ENCODE measurements around the gene WWP2.
"Not testable (repeated sequence)": the region's sequence is repeated elsewhere in the genome, so short reads cannot be mapped to it uniquely, and the experiment has no call there.

Gene WWP2

GRCh38 chr16:69951017-69951671 is 189.0 kb downstream of the WWP2 start, which contains the start of gene CLEC18A:
Gene CLEC18A, plus strand, starts transcription at chr16:69951334. Its CDS starts 33 bp downstream, at chr16:69951367.
- not testable (repeated sequence) for DNase-seq

GRCh38 chr16:69951672-69952031 is 189.5 kb downstream of the WWP2 start:
- not testable (repeated sequence) for DNase-seq

DNA sequence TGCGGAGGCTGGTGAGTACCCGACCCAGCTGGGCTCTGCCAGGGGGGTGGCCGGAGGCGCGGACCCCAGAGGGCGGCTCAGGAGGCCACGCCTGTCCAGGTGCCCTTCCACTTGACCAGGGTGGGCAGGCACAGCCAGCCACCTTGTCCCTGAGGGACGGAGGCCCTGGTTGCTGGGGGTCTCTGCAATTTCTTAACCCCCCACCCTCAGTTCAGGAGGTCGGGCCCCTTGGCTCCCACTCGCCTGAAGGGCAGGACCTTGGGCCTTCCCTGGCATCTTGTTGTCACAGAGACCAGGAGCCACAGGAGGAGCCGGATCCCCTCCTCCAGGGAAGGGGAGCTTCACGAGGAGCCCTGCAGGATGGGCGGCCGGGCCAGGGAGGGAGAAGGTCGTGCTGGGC is 190.0 kb downstream of the WWP2 start:
- DNase-seq, result not testable (repeated sequence)

DNA sequence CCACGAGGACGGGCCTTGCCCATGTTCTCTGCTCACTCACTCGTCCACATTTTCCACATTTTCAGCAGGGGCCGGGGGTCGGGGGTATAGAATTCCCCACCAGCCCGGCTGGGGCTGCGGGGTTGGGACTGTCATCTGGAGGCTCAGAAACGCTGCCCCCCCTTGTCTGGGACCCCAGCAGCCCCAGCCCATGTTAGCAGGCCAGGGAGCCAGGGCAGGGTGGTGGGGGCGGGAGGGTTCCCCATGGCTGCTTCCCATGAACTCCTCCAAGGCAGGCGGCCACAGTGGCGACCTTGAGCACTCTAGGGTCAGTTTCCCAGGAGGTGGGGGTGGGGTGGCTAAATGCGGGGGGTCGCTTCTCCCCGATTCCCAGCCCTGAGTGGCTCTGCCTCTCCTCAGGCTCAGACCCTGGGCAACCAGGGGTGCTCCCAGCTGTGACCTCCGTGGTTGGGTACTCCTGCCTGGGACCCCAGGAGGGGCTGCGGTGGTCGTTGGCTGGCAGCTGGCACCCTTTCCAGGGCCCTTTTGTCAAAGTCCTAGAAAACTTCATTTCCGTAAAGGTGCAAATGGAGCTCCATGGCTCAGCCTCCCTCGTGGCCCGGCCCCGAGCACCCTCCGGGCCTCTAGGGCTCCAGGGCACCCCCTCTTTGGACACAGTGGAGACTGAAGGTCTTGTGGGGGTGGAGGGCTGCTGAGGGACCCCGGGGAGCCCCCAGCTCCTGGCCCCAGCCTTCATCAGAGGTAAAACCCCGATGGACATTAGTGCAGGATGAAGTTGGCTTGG is 190.6 kb downstream of the WWP2 start:
- DNase-seq, result not testable (repeated sequence)

- DNase-seq, result not testable (repeated sequence)
Measured at GRCh38 chr16:69954241-69954640, 192.1 kb downstream of the WWP2 start.

GRCh38 chr16:69963312-69963711 is 201.2 kb downstream of the WWP2 start:
- DNase-seq, result not testable (repeated sequence)

DNA sequence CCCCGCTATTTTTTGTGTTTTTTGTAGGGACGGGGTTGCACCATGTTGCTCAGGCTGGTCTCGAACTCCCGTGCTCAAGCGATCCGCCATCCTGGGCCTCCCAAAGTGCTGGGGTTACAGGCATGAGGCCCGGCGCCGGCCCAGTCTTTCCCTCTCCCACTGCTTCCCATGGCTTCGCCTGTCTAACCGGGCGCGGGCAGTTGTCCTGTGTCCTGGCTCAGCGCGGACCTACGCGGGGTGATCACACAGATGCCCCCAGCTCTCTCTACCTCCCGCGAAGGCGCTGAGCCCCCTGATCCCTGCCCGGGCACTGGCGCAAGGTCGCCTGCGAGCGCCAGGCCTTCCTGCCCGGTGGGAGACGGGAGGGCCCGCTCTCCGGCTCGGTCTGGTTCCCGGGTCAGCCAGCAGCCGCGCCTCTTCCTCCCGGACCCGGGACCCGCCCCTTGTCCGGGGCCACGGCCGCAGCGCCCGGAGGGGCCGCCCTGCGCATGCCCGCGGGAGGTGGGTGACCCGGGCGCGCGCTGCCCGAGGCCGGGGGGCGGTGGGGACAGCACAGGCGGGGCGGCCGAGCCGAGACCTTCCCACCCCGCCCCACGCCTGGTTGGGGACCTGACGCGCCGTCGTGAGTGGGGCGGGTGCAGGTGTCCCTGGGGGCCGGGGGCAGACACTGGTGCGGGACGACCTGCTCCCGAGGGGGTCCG is 203.0 kb downstream of the WWP2 start:
- DNase-seq, result not testable (repeated sequence)

DNA sequence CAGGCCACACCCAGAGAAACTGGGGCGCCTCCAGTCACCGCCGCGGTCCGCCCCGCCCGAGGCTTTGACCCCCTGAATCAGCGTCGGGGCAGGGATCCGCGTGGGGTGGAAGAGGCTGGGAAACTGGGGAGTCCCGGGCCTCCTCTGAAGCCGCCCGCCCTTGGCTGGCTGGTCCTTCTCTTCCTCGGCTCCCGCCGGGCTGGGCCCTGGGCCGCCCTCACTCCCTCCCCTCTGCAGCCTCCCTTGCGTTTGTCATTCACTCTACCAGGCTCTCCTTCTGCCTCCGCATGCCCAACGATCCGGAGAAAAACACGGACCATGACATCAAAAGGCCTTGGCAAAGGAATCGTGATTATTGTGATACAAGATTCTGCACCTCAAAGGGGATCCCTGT is 203.5 kb downstream of the WWP2 start:
- DNase-seq, result not testable (repeated sequence)

DNA sequence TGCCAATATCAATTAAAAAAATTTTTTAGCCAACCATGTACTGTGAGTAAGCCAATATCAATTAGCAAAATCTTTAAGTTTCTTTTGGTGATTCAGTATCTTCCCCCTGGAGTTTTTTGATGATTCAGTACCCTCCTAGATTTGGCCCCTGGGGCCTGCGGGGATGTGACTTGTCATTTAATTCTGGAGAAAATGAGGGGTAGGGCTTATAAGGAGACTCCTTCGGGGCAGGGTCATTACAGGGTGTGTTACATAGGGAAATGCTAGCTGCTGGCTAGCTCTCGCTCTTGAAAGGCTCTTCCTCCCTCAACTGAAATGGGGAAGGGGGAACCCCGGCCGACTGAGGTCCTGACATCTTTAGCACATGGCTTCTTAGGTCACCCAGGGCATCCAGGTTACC is 205.6 kb downstream of the WWP2 start:
- DNase-seq, result not testable (repeated sequence)

DNA sequence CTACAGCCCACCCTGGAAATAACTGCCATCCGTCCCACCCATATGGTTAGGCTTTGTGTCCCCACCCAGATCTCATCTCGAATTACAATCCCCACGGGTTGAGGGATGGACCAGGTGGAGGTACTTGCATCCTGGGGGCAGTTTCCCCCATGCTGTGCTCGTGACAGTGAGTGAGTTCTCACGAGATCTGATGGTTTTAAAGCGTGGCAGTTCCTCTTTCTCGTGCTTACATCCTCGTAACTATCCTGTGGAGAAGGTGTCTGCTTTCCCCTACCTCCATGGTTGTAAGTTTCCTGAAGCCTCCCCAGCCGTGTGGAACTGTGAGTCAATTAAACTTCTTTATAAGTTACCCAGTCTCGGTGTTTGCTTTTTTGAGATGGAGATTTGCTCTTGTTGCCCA is 206.0 kb downstream of the WWP2 start:
- not testable (repeated sequence) for DNase-seq

DNA sequence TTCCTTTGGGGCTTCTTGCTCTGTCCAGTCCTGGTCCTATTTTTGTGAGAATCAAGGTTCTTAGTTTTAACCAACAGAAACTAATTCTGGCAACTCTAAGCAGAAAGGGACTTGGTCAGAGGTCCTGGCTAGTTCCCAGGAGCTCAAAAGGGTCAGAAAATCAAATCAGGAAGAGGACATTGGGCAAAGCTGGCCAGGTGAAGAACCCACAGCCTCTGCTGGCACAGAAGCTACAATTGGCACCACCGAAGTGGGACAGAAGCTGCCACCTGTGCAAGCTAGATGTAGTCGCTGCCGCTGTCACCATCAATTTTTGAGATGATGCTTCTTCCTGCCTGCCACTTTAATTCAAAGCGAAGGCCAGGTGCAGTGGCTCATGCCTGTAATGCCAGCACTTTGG is 207.5 kb downstream of the WWP2 start:
- DNase-seq, result not testable (repeated sequence)

DNA sequence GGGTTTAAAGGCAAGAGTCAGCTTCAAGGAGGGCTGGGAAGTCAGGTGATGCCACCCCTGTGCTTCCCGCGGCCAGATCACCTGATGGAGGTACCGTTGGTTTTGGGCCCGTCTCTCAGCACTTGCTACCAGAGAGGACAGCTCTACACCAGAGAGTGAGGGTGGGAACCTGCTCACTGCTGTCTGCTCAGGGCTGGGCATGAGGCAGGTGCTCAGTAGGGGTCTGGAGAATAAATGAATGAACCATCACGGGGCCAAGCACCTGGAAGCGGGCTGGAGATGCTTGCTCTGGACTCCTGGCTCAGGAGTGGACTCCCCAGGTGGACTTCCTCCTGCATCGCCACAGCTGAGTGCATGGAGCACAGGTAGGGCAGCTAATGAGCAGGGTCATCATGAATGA is 210.0 kb downstream of the WWP2 start:
- DNase-seq, result not testable (repeated sequence)

DNA sequence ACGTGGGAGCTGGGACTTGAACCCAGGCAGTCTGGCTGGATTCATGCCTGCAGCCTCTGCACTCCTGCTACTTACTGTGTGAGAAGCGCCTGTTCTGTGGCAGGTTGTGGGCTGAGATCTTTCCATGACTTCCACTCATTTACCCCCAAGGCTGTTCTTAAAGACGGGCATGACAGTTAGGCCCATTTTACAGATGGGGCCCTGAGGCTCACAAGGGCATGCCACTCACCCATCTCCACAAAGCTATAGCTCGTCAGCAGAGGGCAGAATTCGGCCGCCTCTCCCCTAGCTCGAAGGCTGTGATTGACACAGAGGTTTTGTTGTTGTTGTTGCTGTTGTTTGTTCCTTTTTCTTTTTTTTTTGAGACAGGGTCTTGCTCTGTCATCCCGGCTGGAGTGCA is 210.8 kb downstream of the WWP2 start:
- DNase-seq, result not testable (repeated sequence)

- not testable (repeated sequence) for DNase-seq
Measured at GRCh38 chr16:69985196-69985595, 223.1 kb downstream of the WWP2 start.
